Measurements from ENCODE around the gene AP3S1.

Gene AP3S1

GRCh38 chr5:115962565-115963402 is 121.0 kb downstream of the AP3S1 start:
- no peak overlapping the region for H2AFZ ChIP-seq (ENCODE audit: low read length)
- H4K91ac ChIP-seq (ENCODE audit: low read depth, low read length, poor library complexity) = no peak overlapping the region
- no peak overlapping the region for H2BK120ac ChIP-seq (ENCODE audit: low read depth, low read length)
- H3K14ac ChIP-seq (ENCODE audit: low read length) = peak overlapping the region; percentile 21
- H4K8ac ChIP-seq (ENCODE audit: low read depth, low read length) = no peak overlapping the region
- no peak for DNase-seq (ENCODE audit: low spot score)
- WGBS, 2 donors (ENCODE audit: extremely low coverage in 2 of 2, insufficient read length in 2 of 2, insufficient replicate concordance in 1 of 2) = no CpG with 5 or more reads among the region's 71 CpGs
- peaks cover 0 to 34% (median 6%) of the 10 kb centered on the region in 3 experiments for H3K27me3 ChIP-seq (ENCODE audit: control insufficient read depth in 3 of 3, insufficient read depth in 3 of 3, low read depth in 1 of 3, low read length in 3 of 3)
- peak overlapping the region; percentile 75 for H2BK15ac ChIP-seq (ENCODE audit: low read length)
- peak overlapping the region; percentile 21 for H3K9ac ChIP-seq (ENCODE audit: low read depth, low read length, poor library complexity)
- peak overlapping the region in 1 of 2 donors; percentile 71 for H3K4me3 ChIP-seq (ENCODE audit: low read length in 2 of 2)
- H3K18ac ChIP-seq (ENCODE audit: low read length) = peak overlapping the region; percentile 85
- H3K4me2 ChIP-seq (ENCODE audit: insufficient read depth, low read length, poor library complexity, severe bottlenecking) = peak overlapping the region; percentile 56
- no peak overlapping the region for H2BK5ac ChIP-seq (ENCODE audit: low read length)
- no peak overlapping the region for H3K4ac ChIP-seq (ENCODE audit: low read length)
- H3K9me3 ChIP-seq (replicated peaks in 1 of 2; ENCODE audit: control insufficient read depth in 2 of 2, insufficient read depth in 1 of 2, low read depth in 1 of 2, low read length in 2 of 2) = peaks cover 0 to 5% of the 10 kb centered on the region in 2 donors
- peaks cover 0 to 1% of the 10 kb centered on the region in 2 donors for H3K4me1 ChIP-seq (ENCODE audit: control insufficient read depth in 2 of 2, insufficient read depth in 1 of 2, low read depth in 1 of 2, low read length in 2 of 2)
- peak overlapping the region; percentile 85 for H3K23ac ChIP-seq (ENCODE audit: low read depth, low read length, poor library complexity)
- no peak overlapping the region for H2AK5ac ChIP-seq (ENCODE audit: low read depth, low read length)
- H3K27ac ChIP-seq (replicated peaks; ENCODE audit: low read length) = no peak overlapping the region
- H2BK12ac ChIP-seq (ENCODE audit: low read length) = peak overlapping the region; percentile 22
- no peaks in the 10 kb centered on the region for H3K36me3 ChIP-seq (replicated peaks in 1 of 2; ENCODE audit: control insufficient read depth in 2 of 2, insufficient read depth in 2 of 2, low read length in 2 of 2)
- no peaks in the 10 kb centered on the region for H3K79me1 ChIP-seq (ENCODE audit: low read depth, low read length)

- no peak overlapping the region for H2AK5ac ChIP-seq (ENCODE audit: low read depth, low read length)
- H3K79me1 ChIP-seq (ENCODE audit: low read depth, low read length) = no peaks in the 10 kb centered on the region
- H2BK15ac ChIP-seq (ENCODE audit: low read length) = no peak overlapping the region
- no peak overlapping the region for H2BK12ac ChIP-seq (ENCODE audit: low read length)
- H2BK120ac ChIP-seq (ENCODE audit: low read depth, low read length) = no peak overlapping the region
- no CpG with 5 or more reads among the region's 17 CpGs for WGBS, 2 donors (ENCODE audit: extremely low coverage in 2 of 2, insufficient read length in 2 of 2, insufficient replicate concordance in 1 of 2)
- no peak overlapping the region for H2BK5ac ChIP-seq (ENCODE audit: low read length)
- H3K4me1 ChIP-seq (ENCODE audit: control insufficient read depth in 2 of 2, insufficient read depth in 1 of 2, low read depth in 1 of 2, low read length in 2 of 2) = peaks cover 0 to 1% of the 10 kb centered on the region in 2 donors
- peaks cover 0 to 5% of the 10 kb centered on the region in 2 donors for H3K9me3 ChIP-seq (replicated peaks in 1 of 2; ENCODE audit: control insufficient read depth in 2 of 2, insufficient read depth in 1 of 2, low read depth in 1 of 2, low read length in 2 of 2)
- H3K4ac ChIP-seq (ENCODE audit: low read length) = no peak overlapping the region
- no peaks in the 10 kb centered on the region for H3K36me3 ChIP-seq (replicated peaks in 1 of 2; ENCODE audit: control insufficient read depth in 2 of 2, insufficient read depth in 2 of 2, low read length in 2 of 2)
- H3K4me3 ChIP-seq (ENCODE audit: low read length in 2 of 2) = no peak overlapping the region
- no peak overlapping the region for H3K9ac ChIP-seq (ENCODE audit: low read depth, low read length, poor library complexity)
- no peak overlapping the region for H3K18ac ChIP-seq (ENCODE audit: low read length)
- H3K27ac ChIP-seq (replicated peaks; ENCODE audit: low read length) = no peak overlapping the region
- DNase-seq (ENCODE audit: low spot score) = no peak
- no peak overlapping the region for H3K23ac ChIP-seq (ENCODE audit: low read depth, low read length, poor library complexity)
- H3K27me3 ChIP-seq (ENCODE audit: control insufficient read depth in 3 of 3, insufficient read depth in 3 of 3, low read depth in 1 of 3, low read length in 3 of 3) = peaks cover 0 to 34% (median 6%) of the 10 kb centered on the region in 3 experiments
- no peak overlapping the region for H4K8ac ChIP-seq (ENCODE audit: low read depth, low read length)
- no peak overlapping the region for H4K91ac ChIP-seq (ENCODE audit: low read depth, low read length, poor library complexity)
- no peak overlapping the region for H3K14ac ChIP-seq (ENCODE audit: low read length)
- no peak overlapping the region for H3K4me2 ChIP-seq (ENCODE audit: insufficient read depth, low read length, poor library complexity, severe bottlenecking)
- H2AFZ ChIP-seq (ENCODE audit: low read length) = no peak overlapping the region
Measured at GRCh38 chr5:115963566-115963965, 121.8 kb downstream of the AP3S1 start.
